ENCODE data around the gene MAP2K7.
"Not testable (repeated sequence)": the region's sequence is repeated elsewhere in the genome, so short reads cannot be mapped to it uniquely, and the experiment has no call there.

The MAP2K7 gene

GRCh38 chr19:7914598-7915045 is 10.9 kb downstream of the MAP2K7 start, which contains the start of gene TGFBR3L:
TSS of gene TGFBR3L (plus strand) at chr19:7914830.
- Mint-ChIP-seq H3K36me3 (ENCODE audit: low read depth) (peaks cover 20% of the 10 kb centered on the region), H3K9me3 (no peaks in the 10 kb centered on the region), H3K27ac (no peak within 1 kb of the TSS), H3K27me3 (ENCODE audit: low read depth, poor library complexity) (peaks cover 58% of the 10 kb centered on the region), H3K4me3 (peak within 1 kb of the TSS; percentile 63), H3K4me1 (peaks cover 20% of the 10 kb centered on the region)
- DNase-seq = no peak
- no peak for TF ChIP-seq CTCF (IDR thresholded peaks at IDR 0.05)

DNA sequence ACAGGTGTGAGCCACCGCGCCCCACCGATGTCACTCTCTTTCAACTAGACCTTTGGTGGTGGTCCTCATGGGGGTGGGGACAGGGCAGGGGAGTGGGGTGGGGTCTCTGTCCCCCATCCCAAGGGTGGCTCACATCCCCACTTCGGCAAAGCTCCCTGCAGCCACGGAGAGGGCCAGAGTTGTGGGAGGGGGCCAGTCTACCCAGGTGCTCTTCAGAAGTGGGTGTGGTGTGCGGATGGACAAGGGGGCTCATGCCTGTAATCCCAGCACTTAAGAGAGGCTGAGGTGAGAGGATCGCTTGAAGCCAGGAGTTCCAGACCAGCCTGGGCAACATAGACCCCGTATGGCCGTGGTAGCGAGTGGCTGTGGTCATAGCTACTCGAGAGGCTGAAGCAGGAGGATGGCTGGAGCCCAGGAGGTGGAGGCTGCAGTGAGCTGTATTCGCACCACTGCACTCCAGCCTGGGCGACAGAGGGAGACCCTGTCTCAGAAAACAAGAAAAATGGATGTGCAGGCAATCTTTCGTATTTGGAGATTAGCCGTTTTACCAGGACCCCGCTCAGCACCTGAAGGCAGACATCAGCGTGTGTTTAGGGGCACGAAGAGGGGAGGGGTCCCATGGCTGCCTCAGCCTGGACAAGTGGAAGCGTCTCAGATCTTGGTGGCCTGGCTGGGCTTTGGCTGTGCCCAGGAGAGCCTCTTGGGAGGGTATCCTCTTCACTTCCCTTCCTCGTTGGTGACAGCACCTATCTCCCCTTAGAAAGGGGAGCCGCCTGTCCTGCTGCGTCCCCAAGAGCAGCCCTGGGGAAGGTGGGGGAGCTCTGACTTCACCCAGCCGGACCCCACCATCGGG is 11.8 kb downstream of the MAP2K7 start:
- H3K27me3 Mint-ChIP-seq (ENCODE audit: low read depth, poor library complexity) = peaks cover 63% of the 10 kb centered on the region
- peaks cover 25% of the 10 kb centered on the region for H3K4me1 Mint-ChIP-seq
- peak overlapping the region; percentile 63 for H3K4me3 Mint-ChIP-seq
- no peak for DNase-seq
- H3K27ac Mint-ChIP-seq = no peak overlapping the region
- no peak for TF ChIP-seq CTCF (IDR thresholded peaks at IDR 0.05)
- peaks cover 19% of the 10 kb centered on the region for H3K36me3 Mint-ChIP-seq (ENCODE audit: low read depth)
- H3K9me3 Mint-ChIP-seq = no peaks in the 10 kb centered on the region

GRCh38 chr19:7916103-7916954 is 12.7 kb downstream of the MAP2K7 start:
- H3K27ac Mint-ChIP-seq = no peak overlapping the region
- peak; percentile 65 for DNase-seq
- TF ChIP-seq CTCF (IDR thresholded peaks at IDR 0.05) = no peak
- peaks cover 63% of the 10 kb centered on the region for H3K27me3 Mint-ChIP-seq (ENCODE audit: low read depth, poor library complexity)
- H3K9me3 Mint-ChIP-seq = no peaks in the 10 kb centered on the region
- peak overlapping the region; percentile 81 for H3K4me3 Mint-ChIP-seq
- peaks cover 32% of the 10 kb centered on the region for H3K4me1 Mint-ChIP-seq
- peaks cover 14% of the 10 kb centered on the region for H3K36me3 Mint-ChIP-seq (ENCODE audit: low read depth)

DNA sequence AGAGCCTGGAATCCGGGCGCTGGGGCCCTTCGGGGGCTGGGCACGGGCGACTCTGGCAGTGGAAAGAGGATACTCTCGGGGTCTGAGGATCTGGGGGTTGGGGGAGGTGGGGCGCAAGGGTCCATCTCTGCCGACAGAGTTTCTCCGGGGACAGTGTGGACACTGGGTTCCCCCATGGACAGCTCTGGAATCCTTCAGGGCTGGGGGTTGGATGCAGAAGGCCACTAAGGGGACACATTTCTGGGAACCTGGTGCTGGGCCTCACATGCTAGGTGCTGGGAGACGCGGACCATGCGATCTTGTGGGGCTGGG is 13.2 kb downstream of the MAP2K7 start:
- H3K9me3 Mint-ChIP-seq = no peaks in the 10 kb centered on the region
- no peak for TF ChIP-seq CTCF (IDR thresholded peaks at IDR 0.05)
- peaks cover 38% of the 10 kb centered on the region for H3K4me1 Mint-ChIP-seq
- H3K4me3 Mint-ChIP-seq = peak overlapping the region; percentile 81
- no peak for DNase-seq
- H3K27ac Mint-ChIP-seq = no peak overlapping the region
- peaks cover 9% of the 10 kb centered on the region for H3K36me3 Mint-ChIP-seq (ENCODE audit: low read depth)
- H3K27me3 Mint-ChIP-seq (ENCODE audit: low read depth, poor library complexity) = peaks cover 63% of the 10 kb centered on the region

- peaks cover 6% of the 10 kb centered on the region for H3K36me3 Mint-ChIP-seq (ENCODE audit: low read depth)
- peak overlapping the region; percentile 81 for H3K4me3 Mint-ChIP-seq
- peaks cover 42% of the 10 kb centered on the region for H3K4me1 Mint-ChIP-seq
- no peaks in the 10 kb centered on the region for H3K9me3 Mint-ChIP-seq
- TF ChIP-seq CTCF (IDR thresholded peaks at IDR 0.05) = peak; percentile 58
- H3K27me3 Mint-ChIP-seq (ENCODE audit: low read depth, poor library complexity) = peaks cover 63% of the 10 kb centered on the region
- no peak overlapping the region for H3K27ac Mint-ChIP-seq
- peak; percentile 82 for DNase-seq
These were observed 13.8 kb downstream of the MAP2K7 start for GRCh38 chr19:7917267-7918061.

DNA sequence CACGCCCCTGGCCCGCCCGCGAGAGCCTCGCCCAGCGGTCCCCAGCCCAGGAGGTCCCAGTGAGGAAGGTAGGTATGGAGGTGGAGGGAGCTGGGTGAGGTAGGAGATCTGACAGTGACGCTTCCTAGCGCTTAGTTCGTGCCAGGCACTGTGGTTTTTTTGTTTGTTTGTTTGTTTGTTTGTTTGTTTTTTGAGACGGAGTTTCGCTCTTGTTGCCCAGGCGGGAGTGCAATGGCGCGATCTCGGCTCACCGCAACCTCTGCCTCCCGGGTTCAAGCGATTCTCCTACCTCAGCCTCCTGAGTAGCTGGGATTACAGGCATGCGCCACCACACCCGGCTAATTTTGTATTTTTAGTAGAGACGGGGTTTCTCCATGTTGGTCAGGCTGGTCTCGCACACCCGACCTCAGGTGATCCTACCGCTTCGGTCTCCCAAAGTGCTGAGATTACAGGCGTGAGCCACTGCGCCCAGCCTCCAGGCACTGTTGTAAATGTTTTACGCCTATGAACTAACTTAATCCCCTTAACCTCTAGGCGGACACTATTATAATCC is 14.5 kb downstream of the MAP2K7 start:
- peaks cover 40% of the 10 kb centered on the region for H3K4me1 Mint-ChIP-seq
- DNase-seq; H3K36me3 Mint-ChIP-seq (ENCODE audit: low read depth); H3K27ac Mint-ChIP-seq; H3K9me3 Mint-ChIP-seq: not testable (repeated sequence)
- peaks cover 63% of the 10 kb centered on the region for H3K27me3 Mint-ChIP-seq (ENCODE audit: low read depth, poor library complexity)
- H3K4me3 Mint-ChIP-seq = peak overlapping the region; percentile 61

Measured in nephron progenitor cell (in vitro differentiated cells).